ENCODE measurements around the gene EPB41L1.
"Not testable (repeated sequence)": the region's sequence is repeated elsewhere in the genome, so short reads cannot be mapped to it uniquely, and the experiment has no call there.

Gene EPB41L1

DNA sequence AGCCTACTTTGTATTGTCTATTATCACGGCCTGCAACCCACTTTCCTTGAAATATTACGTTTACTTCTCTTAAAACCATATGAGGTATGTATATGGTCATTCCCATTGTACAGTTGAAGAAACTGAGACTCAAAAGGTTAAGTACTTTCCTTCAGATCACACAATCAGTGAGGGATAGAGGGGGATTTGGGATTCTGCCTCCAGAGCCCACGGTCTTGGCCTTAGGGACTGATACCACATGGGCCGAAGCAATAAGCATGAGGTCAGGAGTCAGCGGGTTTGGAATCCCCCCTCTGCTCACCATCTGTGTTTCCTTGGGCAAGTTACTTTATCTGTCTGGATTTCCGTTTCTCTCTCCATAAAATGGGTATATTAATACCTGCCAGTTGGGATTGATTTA, 19.4 kb upstream of the EPB41L1 start:
- Histone ChIP-seq H3K4me1 (no peaks in the 10 kb centered on the region), H3K9me3 (ENCODE audit: control insufficient read depth, low read length) (no peaks in the 10 kb centered on the region), H3K27me3 (ENCODE audit: control insufficient read depth, insufficient read depth, low read length) (no peaks in the 10 kb centered on the region), H3K27ac (no peak overlapping the region), H3K4me2 (ENCODE audit: low read length) (no peak overlapping the region), H3K4me3 (ENCODE audit: low read depth, low read length) (no peak overlapping the region), H2AFZ (no peak overlapping the region), H3K79me2 (no peaks in the 10 kb centered on the region), H3K36me3 (ENCODE audit: control insufficient read depth, insufficient read depth, low read length) (no peaks in the 10 kb centered on the region), H3K9ac (no peak overlapping the region)
- TF ChIP-seq, protein P1, sequence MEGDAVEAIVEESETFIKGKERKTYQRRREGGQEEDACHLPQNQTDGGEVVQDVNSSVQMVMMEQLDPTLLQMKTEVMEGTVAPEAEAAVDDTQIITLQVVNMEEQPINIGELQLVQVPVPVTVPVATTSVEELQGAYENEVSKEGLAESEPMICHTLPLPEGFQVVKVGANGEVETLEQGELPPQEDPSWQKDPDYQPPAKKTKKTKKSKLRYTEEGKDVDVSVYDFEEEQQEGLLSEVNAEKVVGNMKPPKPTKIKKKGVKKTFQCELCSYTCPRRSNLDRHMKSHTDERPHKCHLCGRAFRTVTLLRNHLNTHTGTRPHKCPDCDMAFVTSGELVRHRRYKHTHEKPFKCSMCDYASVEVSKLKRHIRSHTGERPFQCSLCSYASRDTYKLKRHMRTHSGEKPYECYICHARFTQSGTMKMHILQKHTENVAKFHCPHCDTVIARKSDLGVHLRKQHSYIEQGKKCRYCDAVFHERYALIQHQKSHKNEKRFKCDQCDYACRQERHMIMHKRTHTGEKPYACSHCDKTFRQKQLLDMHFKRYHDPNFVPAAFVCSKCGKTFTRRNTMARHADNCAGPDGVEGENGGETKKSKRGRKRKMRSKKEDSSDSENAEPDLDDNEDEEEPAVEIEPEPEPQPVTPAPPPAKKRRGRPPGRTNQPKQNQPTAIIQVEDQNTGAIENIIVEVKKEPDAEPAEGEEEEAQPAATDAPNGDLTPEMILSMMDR (IDR thresholded peaks at IDR 0.05): no peak

DNA sequence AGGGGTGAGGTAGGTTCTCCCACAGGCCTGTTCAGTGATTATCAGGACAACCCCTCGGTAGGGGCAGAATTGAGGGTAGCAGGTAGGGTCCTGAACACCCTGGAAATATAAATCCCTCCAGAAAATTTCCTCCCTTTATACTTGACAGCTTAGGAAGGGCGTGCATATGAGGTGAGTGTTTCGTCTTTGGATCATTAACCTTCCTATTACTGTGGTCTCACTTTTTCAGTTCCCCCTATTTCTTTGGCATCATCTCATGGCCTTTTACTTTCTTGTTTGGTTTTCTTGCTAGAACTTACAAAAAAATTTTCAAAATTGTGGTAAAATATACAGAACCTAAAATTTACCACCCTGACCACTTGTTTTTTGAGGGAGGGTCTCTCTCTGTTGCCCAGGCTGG, 18.7 kb upstream of the EPB41L1 start:
- TF ChIP-seq, protein P1 (IDR thresholded peaks at IDR 0.05): no peak
- Histone ChIP-seq H3K9me3 (ENCODE audit: control insufficient read depth, low read length) (no peaks in the 10 kb centered on the region), H2AFZ (no peak overlapping the region), H3K4me2 (ENCODE audit: low read length) (no peak overlapping the region), H3K4me3 (ENCODE audit: low read depth, low read length) (no peak overlapping the region), H3K9ac (no peak overlapping the region), H3K27ac (no peak overlapping the region), H3K27me3 (ENCODE audit: control insufficient read depth, insufficient read depth, low read length) (no peaks in the 10 kb centered on the region), H3K4me1 (no peaks in the 10 kb centered on the region), H3K79me2 (no peaks in the 10 kb centered on the region), H3K36me3 (ENCODE audit: control insufficient read depth, insufficient read depth, low read length) (no peaks in the 10 kb centered on the region)

DNA sequence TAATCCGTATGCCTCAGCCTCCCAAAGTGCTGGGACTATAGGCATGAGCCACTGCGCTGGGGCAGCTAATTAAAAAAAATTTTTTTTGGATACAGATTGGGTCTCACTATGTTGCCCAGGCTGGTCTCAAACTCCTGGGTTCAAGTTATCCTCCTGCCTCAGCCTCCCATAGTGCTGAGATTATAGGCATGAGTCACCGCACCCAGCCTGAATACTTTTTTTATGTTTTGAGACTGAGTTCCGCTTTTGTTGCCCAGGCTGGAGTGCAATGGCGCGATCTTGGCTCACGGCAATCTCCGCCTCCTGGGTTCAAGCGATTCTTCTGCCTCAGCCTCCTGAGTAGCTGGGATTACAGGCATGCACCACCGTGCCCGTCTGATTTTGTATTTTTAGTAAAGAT, 17.2 kb upstream of the EPB41L1 start:
- not testable (repeated sequence) for H3K27ac ChIP-seq; H3K27me3 ChIP-seq (ENCODE audit: control insufficient read depth, insufficient read depth, low read length); H3K4me1 ChIP-seq; H3K79me2 ChIP-seq; H2AFZ ChIP-seq; H3K4me3 ChIP-seq (ENCODE audit: low read depth, low read length); H3K9ac ChIP-seq; H3K36me3 ChIP-seq (ENCODE audit: control insufficient read depth, insufficient read depth, low read length); H3K9me3 ChIP-seq (ENCODE audit: control insufficient read depth, low read length); H3K4me2 ChIP-seq (ENCODE audit: low read length)

DNA sequence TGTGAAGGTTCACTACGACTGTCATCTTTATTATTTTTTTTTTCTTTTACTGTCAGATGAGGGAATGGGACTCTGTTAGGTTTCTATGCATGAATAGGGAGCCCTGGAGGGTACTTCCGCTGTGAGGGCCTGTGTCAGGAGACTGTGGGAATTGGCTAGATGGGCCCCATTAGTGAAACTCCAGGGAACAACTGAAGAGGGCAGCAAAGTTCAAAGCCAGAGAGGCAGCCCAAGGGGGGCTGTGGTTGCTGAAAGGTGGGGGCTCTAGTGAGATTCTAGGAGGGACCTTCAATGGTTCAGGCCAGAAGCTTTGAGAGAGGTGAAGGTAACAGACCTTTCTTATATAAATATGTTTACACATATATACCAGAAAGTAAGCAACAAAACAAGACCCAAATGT, 13.2 kb upstream of the EPB41L1 start:
- H3K4me3 ChIP-seq (ENCODE audit: low read depth, low read length): no peak overlapping the region
- no peak overlapping the region for H3K4me2 ChIP-seq (ENCODE audit: low read length)
- TF ChIP-seq, protein P1 (IDR thresholded peaks at IDR 0.05): no peak
- no peaks in the 10 kb centered on the region for H3K9me3 ChIP-seq (ENCODE audit: control insufficient read depth, low read length)
- H3K4me1 ChIP-seq: peaks cover 4% of the 10 kb centered on the region
- H3K27me3 ChIP-seq (ENCODE audit: control insufficient read depth, insufficient read depth, low read length): no peaks in the 10 kb centered on the region
- no peak overlapping the region for H2AFZ ChIP-seq
- H3K79me2 ChIP-seq: no peaks in the 10 kb centered on the region
- H3K9ac ChIP-seq: no peak overlapping the region
- H3K27ac ChIP-seq: no peak overlapping the region
- H3K36me3 ChIP-seq (ENCODE audit: control insufficient read depth, insufficient read depth, low read length): no peaks in the 10 kb centered on the region

DNA sequence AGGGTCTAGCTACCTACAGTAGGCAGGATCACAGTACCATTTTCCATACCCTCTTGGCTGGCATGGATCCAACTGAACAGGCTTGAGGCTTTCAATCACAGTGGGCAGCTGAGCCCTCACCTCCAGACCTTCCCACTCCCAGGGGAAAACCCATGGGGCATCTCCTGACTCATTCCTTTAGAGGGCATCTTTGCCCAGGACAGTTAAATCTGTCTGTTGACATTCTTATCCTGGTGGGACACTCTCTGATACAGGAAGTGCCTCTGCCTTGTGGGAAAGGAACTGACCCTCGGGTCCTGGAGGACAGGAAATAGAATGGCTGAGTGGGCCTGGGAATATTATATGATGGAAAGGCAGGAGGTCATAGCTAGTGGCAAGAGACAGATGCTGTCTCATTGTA, 10.2 kb upstream of the EPB41L1 start:
- Histone ChIP-seq H3K4me3 (ENCODE audit: low read depth, low read length) (no peak overlapping the region), H3K27ac (no peak overlapping the region), H3K4me1 (peaks cover 4% of the 10 kb centered on the region)

More for the DNA sequence above, 10.2 kb upstream of the EPB41L1 start:
- no peaks in the 10 kb centered on the region for H3K36me3 ChIP-seq (ENCODE audit: control insufficient read depth, insufficient read depth, low read length)
- no peaks in the 10 kb centered on the region for H3K27me3 ChIP-seq (ENCODE audit: control insufficient read depth, insufficient read depth, low read length)
- H3K79me2 ChIP-seq: no peaks in the 10 kb centered on the region
- TF ChIP-seq, protein P1 (IDR thresholded peaks at IDR 0.05): no peak
- no peak overlapping the region for H3K9ac ChIP-seq
- no peak overlapping the region for H3K4me2 ChIP-seq (ENCODE audit: low read length)
- no peaks in the 10 kb centered on the region for H3K9me3 ChIP-seq (ENCODE audit: control insufficient read depth, low read length)
- H2AFZ ChIP-seq: no peak overlapping the region
